Neural crest cell (in vitro differentiated cells): Measurements from ENCODE around the gene MAST4. TPM values are rescaled to one million over a fixed set of nuclear protein-coding genes. Genes with fewer than 3 reads are reported as not detected.

Experiments used
- DNase-seq: peaks from one replicate; pipeline ENCODE4 v3.0.0; 2021; ENCODE audit warnings: low read depth, mixed read lengths, low spot score
- H3K27ac Mint-ChIP-seq: one replicate; pipeline ENCODE4 v1.8.0; 2021; ENCODE audit warnings: mild to moderate bottlenecking, mixed read lengths; ENCODE audit not compliant: unreplicated experiment
- H3K27me3 Mint-ChIP-seq: 2 replicates; pipeline ENCODE4 v1.8.0; 2021; ENCODE audit warnings: low read depth, mild to moderate bottlenecking, mixed read lengths
- H3K36me3 Mint-ChIP-seq: 2 replicates; pipeline ENCODE4 v1.8.0; 2021; ENCODE audit warnings: low read depth, mild to moderate bottlenecking, mixed read lengths
- H3K4me1 Mint-ChIP-seq: 2 replicates; pipeline ENCODE4 v1.8.0; 2021; ENCODE audit warnings: mixed read lengths
- H3K4me3 Mint-ChIP-seq: one replicate; pipeline ENCODE4 v1.8.0; 2021; ENCODE audit warnings: mild to moderate bottlenecking, mixed read lengths
- H3K9me3 Mint-ChIP-seq: 2 replicates; pipeline ENCODE4 v1.8.0; 2021; ENCODE audit warnings: mixed read lengths
- total RNA-seq: library from RNA; stranded (reverse); gene quantifications from 2 replicates; pipeline ENCODE4 v1.2.1, GENCODE V29; 2021
- TF ChIP-seq, protein P1 (sequence below): fragments of 200-600 bp; sonication (generic); conservative IDR thresholded peaks from 2 replicates; pipeline ENCODE4 v1.5.0; 2021; ENCODE audit warnings: antibody characterized with exemption, mild to moderate bottlenecking

MAST4 gene
- total RNA-seq, 1 donor from 2014 or later = 7.3 TPM

DNA sequence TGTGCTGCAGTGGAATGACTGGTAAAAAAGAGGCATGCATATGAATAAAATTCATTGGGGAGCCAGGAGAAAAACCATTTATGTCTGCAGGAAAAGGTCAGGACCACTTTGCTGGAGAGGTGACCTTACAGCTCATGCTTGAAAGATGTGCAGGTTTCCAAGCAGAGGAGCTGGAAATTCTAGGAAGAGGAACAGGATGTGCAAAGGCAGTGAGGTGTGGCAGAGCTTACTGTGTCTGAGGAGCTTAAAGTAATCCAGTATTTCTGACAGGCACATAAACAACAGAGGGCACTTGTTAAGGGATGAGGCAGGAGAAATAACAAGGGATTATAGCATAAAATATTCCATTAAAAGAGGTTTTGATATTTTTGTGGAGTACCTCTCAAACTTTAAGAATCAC is 397.3 kb downstream of the MAST4 start:
- Mint-ChIP-seq H3K4me1 (peaks cover 9% of the 10 kb centered on the region), H3K27me3 (no peaks in the 10 kb centered on the region), H3K4me3 (no peak overlapping the region), H3K36me3 (no peaks in the 10 kb centered on the region), H3K9me3 (no peaks in the 10 kb centered on the region), H3K27ac (no peak overlapping the region)
- no peak for DNase-seq
- TF ChIP-seq, protein P1, sequence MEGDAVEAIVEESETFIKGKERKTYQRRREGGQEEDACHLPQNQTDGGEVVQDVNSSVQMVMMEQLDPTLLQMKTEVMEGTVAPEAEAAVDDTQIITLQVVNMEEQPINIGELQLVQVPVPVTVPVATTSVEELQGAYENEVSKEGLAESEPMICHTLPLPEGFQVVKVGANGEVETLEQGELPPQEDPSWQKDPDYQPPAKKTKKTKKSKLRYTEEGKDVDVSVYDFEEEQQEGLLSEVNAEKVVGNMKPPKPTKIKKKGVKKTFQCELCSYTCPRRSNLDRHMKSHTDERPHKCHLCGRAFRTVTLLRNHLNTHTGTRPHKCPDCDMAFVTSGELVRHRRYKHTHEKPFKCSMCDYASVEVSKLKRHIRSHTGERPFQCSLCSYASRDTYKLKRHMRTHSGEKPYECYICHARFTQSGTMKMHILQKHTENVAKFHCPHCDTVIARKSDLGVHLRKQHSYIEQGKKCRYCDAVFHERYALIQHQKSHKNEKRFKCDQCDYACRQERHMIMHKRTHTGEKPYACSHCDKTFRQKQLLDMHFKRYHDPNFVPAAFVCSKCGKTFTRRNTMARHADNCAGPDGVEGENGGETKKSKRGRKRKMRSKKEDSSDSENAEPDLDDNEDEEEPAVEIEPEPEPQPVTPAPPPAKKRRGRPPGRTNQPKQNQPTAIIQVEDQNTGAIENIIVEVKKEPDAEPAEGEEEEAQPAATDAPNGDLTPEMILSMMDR = no peak

DNA sequence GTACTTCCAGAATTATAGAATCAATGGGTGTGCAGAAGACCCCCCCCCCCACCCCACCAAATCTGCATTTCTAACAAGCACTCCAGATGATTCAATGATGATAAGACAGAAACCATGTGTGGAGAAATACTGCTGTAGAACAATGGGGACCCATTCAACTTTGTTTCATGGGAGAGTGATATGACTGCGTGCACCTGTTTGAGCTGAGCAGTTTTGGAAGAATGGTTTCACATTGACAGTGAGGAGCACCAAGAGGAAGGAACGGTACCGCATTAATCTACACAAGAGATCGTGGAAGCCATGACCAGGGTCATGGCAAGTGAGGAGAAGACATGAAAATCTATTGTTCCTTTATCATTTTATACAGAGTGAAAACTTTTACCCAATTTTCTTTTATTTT is 397.7 kb downstream of the MAST4 start:
- Mint-ChIP-seq H3K27ac (no peak overlapping the region), H3K27me3 (no peaks in the 10 kb centered on the region), H3K4me1 (peaks cover 9% of the 10 kb centered on the region), H3K36me3 (no peaks in the 10 kb centered on the region), H3K4me3 (no peak overlapping the region), H3K9me3 (no peaks in the 10 kb centered on the region)
- no peak for DNase-seq
- TF ChIP-seq, protein P1 = no peak

DNA sequence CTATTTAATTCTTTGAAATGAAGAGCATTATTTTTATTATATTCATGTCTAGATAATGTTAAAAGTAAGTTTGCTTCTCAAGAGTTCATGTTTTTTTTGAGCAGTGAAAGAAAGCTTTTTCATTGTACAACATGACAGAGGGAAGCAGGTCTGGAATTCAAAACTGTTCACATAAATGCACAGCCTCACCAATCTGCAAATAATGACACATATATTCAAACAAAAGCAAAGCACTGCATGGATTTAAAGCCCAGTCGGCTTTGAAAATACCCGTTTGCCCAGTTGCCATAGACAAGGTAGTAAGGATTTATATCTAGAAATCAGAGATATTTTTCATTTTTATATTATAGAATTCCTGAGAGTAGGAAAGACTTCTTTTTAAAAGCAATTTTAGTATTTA is 398.6 kb downstream of the MAST4 start:
- TF ChIP-seq, protein P1 = no peak
- H3K27ac Mint-ChIP-seq = no peak overlapping the region
- H3K27me3 Mint-ChIP-seq = no peaks in the 10 kb centered on the region
- H3K36me3 Mint-ChIP-seq = no peaks in the 10 kb centered on the region
- H3K4me3 Mint-ChIP-seq = no peak overlapping the region
- DNase-seq = no peak
- H3K4me1 Mint-ChIP-seq = peaks cover 9% of the 10 kb centered on the region
- no peaks in the 10 kb centered on the region for H3K9me3 Mint-ChIP-seq

DNA sequence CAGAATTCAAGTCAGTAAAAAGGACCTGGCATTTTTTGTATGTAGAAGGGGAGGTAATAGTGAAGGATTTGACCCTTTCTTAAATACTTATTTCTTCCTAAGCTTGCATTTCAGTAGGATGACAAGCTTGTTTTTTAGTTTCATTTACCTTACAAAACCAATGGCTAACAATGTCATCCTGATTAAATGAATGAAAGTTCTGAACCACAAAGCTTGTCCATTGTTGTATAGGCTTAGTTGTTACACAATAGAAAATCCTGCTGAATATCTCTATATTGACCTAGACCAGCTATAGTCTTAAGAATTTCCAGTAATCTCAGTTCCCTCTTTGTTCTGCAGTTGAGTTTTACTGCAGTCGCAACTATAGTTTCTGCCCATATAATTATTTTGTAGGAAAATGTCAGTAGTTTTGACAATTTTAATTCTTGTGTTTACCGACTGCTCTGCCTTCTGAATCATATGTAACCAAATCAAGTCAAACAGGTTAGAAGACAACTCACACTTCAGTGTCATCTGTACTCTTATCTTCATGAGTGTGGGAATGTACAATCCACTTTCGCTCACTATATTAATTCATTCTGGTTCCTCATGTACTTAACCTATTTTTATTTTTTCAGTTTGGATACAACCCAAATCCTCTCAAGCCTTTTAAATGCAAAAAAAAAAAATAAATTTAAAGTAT is 404.7 kb downstream of the MAST4 start:
- H3K36me3 Mint-ChIP-seq = no peaks in the 10 kb centered on the region
- H3K4me3 Mint-ChIP-seq = no peak overlapping the region
- no peaks in the 10 kb centered on the region for H3K27me3 Mint-ChIP-seq
- H3K27ac Mint-ChIP-seq = no peak overlapping the region
- no peak for DNase-seq
- TF ChIP-seq, protein P1 = no peak
- H3K9me3 Mint-ChIP-seq = no peaks in the 10 kb centered on the region
- peaks cover 22% of the 10 kb centered on the region for H3K4me1 Mint-ChIP-seq

DNA sequence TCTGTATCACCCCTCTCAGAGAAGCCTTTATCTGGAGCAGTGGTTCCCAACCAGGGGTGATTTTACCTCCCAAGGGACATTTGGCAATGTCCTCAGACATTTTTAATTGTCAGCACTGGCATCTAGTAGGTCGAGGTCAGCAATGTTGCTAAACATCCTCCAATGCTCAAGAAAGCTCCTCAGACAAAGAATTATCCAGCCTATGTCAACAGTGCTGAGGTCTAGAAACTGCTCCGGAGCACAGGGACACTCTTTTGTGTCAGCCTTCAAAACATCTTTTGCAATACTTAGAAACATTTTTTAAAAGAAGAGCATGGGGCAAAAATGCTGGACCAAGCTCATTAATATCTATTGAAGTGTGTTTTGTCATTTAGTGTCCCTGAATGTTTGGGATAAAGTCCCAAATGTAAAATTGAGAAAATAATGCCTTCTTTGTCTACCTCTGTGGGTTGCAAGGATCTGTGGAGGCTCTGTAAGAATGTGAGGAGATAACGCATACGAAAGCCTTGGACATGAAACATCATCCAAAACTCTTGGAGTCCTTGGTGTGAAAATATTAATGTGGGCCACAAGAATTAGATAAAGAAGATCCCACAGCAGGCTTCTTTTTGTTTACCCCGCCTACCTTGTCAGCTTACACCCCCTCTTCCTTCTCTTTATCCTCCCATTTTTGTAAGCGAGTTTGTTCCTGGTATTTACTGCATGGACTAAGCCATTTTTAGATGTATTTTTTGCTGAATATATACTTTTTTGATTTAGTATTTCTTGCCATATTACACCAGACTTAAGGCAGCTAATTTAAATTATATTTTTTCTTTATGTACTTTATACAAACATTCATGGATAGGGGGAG is 406.9 kb downstream of the MAST4 start:
- Mint-ChIP-seq H3K4me3 (peak overlapping the region; percentile 82), H3K27ac (no peak overlapping the region), H3K36me3 (no peaks in the 10 kb centered on the region), H3K4me1 (peaks cover 26% of the 10 kb centered on the region), H3K27me3 (no peaks in the 10 kb centered on the region), H3K9me3 (no peaks in the 10 kb centered on the region)
- no peak for DNase-seq
- TF ChIP-seq, protein P1 = no peak
